ENCODE measurements around the gene GOLIM4.

Gene GOLIM4

GRCh38 chr3:168003911-168004310 is 91.8 kb downstream of the GOLIM4 start:
- Histone ChIP-seq H3K4me3 (ENCODE audit: insufficient read depth, low read depth, low read length, poor library complexity, severe bottlenecking) (no peak overlapping the region), H3K27ac (ENCODE audit: insufficient read depth, low read length, poor library complexity, severe bottlenecking) (no peak overlapping the region), H3K36me3 (ENCODE audit: control insufficient read depth, insufficient read depth, low read length) (no peaks in the 10 kb centered on the region), H3K27me3 (replicated peaks; ENCODE audit: control insufficient read depth, insufficient read depth, low read length, poor library complexity, severe bottlenecking) (no peaks in the 10 kb centered on the region), H3K9me3 (ENCODE audit: control insufficient read depth, low read length) (no peaks in the 10 kb centered on the region), H3K4me1 (ENCODE audit: control insufficient read depth, insufficient read depth, low read length, poor library complexity, severe bottlenecking) (no peaks in the 10 kb centered on the region)
- DNase-seq, result no peak

GRCh38 chr3:168002786-168003368 is 92.8 kb downstream of the GOLIM4 start:
- H3K36me3 ChIP-seq (ENCODE audit: control insufficient read depth, insufficient read depth, low read length), result no peaks in the 10 kb centered on the region
- no peaks in the 10 kb centered on the region for H3K27me3 ChIP-seq (replicated peaks; ENCODE audit: control insufficient read depth, insufficient read depth, low read length, poor library complexity, severe bottlenecking)
- H3K27ac ChIP-seq (ENCODE audit: insufficient read depth, low read length, poor library complexity, severe bottlenecking), result no peak overlapping the region
- H3K9me3 ChIP-seq (ENCODE audit: control insufficient read depth, low read length), result no peaks in the 10 kb centered on the region
- no peak overlapping the region for H3K4me3 ChIP-seq (ENCODE audit: insufficient read depth, low read depth, low read length, poor library complexity, severe bottlenecking)
- H3K4me1 ChIP-seq (ENCODE audit: control insufficient read depth, insufficient read depth, low read length, poor library complexity, severe bottlenecking), result no peaks in the 10 kb centered on the region
- no peak for DNase-seq

- Histone ChIP-seq H3K4me1 (ENCODE audit: control insufficient read depth, insufficient read depth, low read length, poor library complexity, severe bottlenecking) (no peaks in the 10 kb centered on the region), H3K9me3 (ENCODE audit: control insufficient read depth, low read length) (no peaks in the 10 kb centered on the region), H3K36me3 (ENCODE audit: control insufficient read depth, insufficient read depth, low read length) (no peaks in the 10 kb centered on the region), H3K27ac (ENCODE audit: insufficient read depth, low read length, poor library complexity, severe bottlenecking) (no peak overlapping the region), H3K27me3 (replicated peaks; ENCODE audit: control insufficient read depth, insufficient read depth, low read length, poor library complexity, severe bottlenecking) (no peaks in the 10 kb centered on the region), H3K4me3 (ENCODE audit: insufficient read depth, low read depth, low read length, poor library complexity, severe bottlenecking) (no peak overlapping the region)
- DNase-seq, result no peak
These were observed 94.5 kb downstream of the GOLIM4 start for GRCh38 chr3:168001244-168001643.

DNA sequence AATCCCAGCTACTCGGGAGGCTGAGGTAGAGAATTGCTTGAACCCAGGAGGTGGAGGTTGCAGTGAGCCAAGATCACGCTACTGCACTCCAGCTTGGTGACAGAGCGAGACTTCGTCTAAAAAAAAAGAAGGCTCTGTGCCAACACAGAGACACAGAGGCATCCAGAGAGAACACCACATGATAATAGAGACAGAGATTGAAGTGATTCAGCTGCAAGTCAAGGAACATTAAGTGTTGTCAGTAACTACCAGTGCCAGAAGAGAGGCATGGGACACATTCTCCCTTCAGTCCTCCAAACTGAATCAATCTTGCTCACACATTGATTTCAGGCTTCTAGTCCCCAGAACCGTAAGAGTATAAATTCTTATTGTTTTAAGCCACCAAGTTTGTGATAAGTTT is 97.5 kb downstream of the GOLIM4 start:
- H3K4me3 ChIP-seq (ENCODE audit: insufficient read depth, low read depth, low read length, poor library complexity, severe bottlenecking), result no peak overlapping the region
- H3K36me3 ChIP-seq (ENCODE audit: control insufficient read depth, insufficient read depth, low read length), result no peaks in the 10 kb centered on the region
- H3K27ac ChIP-seq (ENCODE audit: insufficient read depth, low read length, poor library complexity, severe bottlenecking), result no peak overlapping the region
- DNase-seq, result no peak
- H3K4me1 ChIP-seq (ENCODE audit: control insufficient read depth, insufficient read depth, low read length, poor library complexity, severe bottlenecking), result no peaks in the 10 kb centered on the region
- no peaks in the 10 kb centered on the region for H3K9me3 ChIP-seq (ENCODE audit: control insufficient read depth, low read length)
- no peaks in the 10 kb centered on the region for H3K27me3 ChIP-seq (replicated peaks; ENCODE audit: control insufficient read depth, insufficient read depth, low read length, poor library complexity, severe bottlenecking)

GRCh38 chr3:167996514-167996913 is 99.2 kb downstream of the GOLIM4 start:
- no peaks in the 10 kb centered on the region for H3K9me3 ChIP-seq (ENCODE audit: control insufficient read depth, low read length)
- H3K27me3 ChIP-seq (replicated peaks; ENCODE audit: control insufficient read depth, insufficient read depth, low read length, poor library complexity, severe bottlenecking), result no peaks in the 10 kb centered on the region
- H3K27ac ChIP-seq (ENCODE audit: insufficient read depth, low read length, poor library complexity, severe bottlenecking), result no peak overlapping the region
- no peak overlapping the region for H3K4me3 ChIP-seq (ENCODE audit: insufficient read depth, low read depth, low read length, poor library complexity, severe bottlenecking)
- no peaks in the 10 kb centered on the region for H3K4me1 ChIP-seq (ENCODE audit: control insufficient read depth, insufficient read depth, low read length, poor library complexity, severe bottlenecking)
- DNase-seq, result no peak
- H3K36me3 ChIP-seq (ENCODE audit: control insufficient read depth, insufficient read depth, low read length), result no peaks in the 10 kb centered on the region

DNA sequence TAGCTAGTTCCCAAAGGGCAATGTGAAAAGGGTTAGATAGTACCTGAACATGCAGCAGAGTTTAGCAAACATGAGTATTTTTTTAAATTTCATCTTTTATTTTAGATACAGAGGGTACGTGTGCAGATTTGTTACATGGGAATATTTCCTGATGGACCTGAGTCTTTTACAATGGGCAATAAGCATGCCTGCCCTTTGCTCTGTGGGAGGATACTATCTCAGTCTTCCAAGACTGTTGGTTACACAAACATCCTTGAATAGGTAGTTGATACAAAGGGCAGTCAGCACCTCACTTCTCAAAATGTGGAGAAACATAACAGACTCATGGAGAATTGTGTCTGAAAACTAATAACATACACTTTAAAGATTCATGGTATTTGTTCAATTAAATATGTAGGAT is 103.3 kb downstream of the GOLIM4 start:
- Histone ChIP-seq H3K27ac (ENCODE audit: insufficient read depth, low read length, poor library complexity, severe bottlenecking) (no peak overlapping the region), H3K27me3 (replicated peaks; ENCODE audit: control insufficient read depth, insufficient read depth, low read length, poor library complexity, severe bottlenecking) (no peaks in the 10 kb centered on the region), H3K4me3 (ENCODE audit: insufficient read depth, low read depth, low read length, poor library complexity, severe bottlenecking) (no peak overlapping the region), H3K36me3 (ENCODE audit: control insufficient read depth, insufficient read depth, low read length) (no peaks in the 10 kb centered on the region), H3K9me3 (ENCODE audit: control insufficient read depth, low read length) (no peaks in the 10 kb centered on the region), H3K4me1 (ENCODE audit: control insufficient read depth, insufficient read depth, low read length, poor library complexity, severe bottlenecking) (no peaks in the 10 kb centered on the region)
- no peak for DNase-seq

GRCh38 chr3:167991213-167991612 is 104.5 kb downstream of the GOLIM4 start:
- H3K4me1 ChIP-seq (ENCODE audit: control insufficient read depth, insufficient read depth, low read length, poor library complexity, severe bottlenecking), result no peaks in the 10 kb centered on the region
- no peak for DNase-seq

GRCh38 chr3:167989999-167990398 is 105.7 kb downstream of the GOLIM4 start:
- Histone ChIP-seq H3K27me3 (replicated peaks; ENCODE audit: control insufficient read depth, insufficient read depth, low read length, poor library complexity, severe bottlenecking) (no peaks in the 10 kb centered on the region), H3K9me3 (ENCODE audit: control insufficient read depth, low read length) (no peaks in the 10 kb centered on the region), H3K4me3 (ENCODE audit: insufficient read depth, low read depth, low read length, poor library complexity, severe bottlenecking) (no peak overlapping the region), H3K36me3 (ENCODE audit: control insufficient read depth, insufficient read depth, low read length) (no peaks in the 10 kb centered on the region), H3K4me1 (ENCODE audit: control insufficient read depth, insufficient read depth, low read length, poor library complexity, severe bottlenecking) (no peaks in the 10 kb centered on the region), H3K27ac (ENCODE audit: insufficient read depth, low read length, poor library complexity, severe bottlenecking) (no peak overlapping the region)
- no peak for DNase-seq

More at GRCh38 chr3:167991213-167991612, 104.5 kb downstream of the GOLIM4 start:
- H3K36me3 ChIP-seq (ENCODE audit: control insufficient read depth, insufficient read depth, low read length), result no peaks in the 10 kb centered on the region
- H3K9me3 ChIP-seq (ENCODE audit: control insufficient read depth, low read length), result no peaks in the 10 kb centered on the region
- no peak overlapping the region for H3K4me3 ChIP-seq (ENCODE audit: insufficient read depth, low read depth, low read length, poor library complexity, severe bottlenecking)
- H3K27ac ChIP-seq (ENCODE audit: insufficient read depth, low read length, poor library complexity, severe bottlenecking), result no peak overlapping the region
- no peaks in the 10 kb centered on the region for H3K27me3 ChIP-seq (replicated peaks; ENCODE audit: control insufficient read depth, insufficient read depth, low read length, poor library complexity, severe bottlenecking)

DNA sequence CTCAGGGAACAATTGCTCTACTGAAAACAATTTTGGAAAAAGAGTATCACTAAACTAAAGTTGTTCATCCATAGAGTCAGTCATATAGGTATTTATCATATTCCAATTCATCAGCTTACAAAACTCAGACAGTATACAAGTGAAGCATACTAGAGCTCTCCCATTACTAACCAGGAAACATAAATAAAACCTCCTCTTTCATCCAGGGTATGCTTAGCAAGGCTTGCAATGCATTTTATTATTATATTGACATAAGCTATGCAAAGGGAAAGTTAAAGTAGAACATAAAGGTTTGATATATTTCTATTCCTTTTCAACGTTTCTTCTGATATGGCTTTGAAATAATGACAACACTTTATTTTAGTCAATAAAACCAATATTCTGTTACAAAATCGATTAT is 106.7 kb downstream of the GOLIM4 start:
- DNase-seq, result no peak

GRCh38 chr3:167983583-167983982 is 112.1 kb downstream of the GOLIM4 start:
- no peak overlapping the region for H3K27ac ChIP-seq (ENCODE audit: insufficient read depth, low read length, poor library complexity, severe bottlenecking)
- no peaks in the 10 kb centered on the region for H3K9me3 ChIP-seq (ENCODE audit: control insufficient read depth, low read length)
- no peak for DNase-seq
- no peaks in the 10 kb centered on the region for H3K27me3 ChIP-seq (replicated peaks; ENCODE audit: control insufficient read depth, insufficient read depth, low read length, poor library complexity, severe bottlenecking)
- no peaks in the 10 kb centered on the region for H3K4me1 ChIP-seq (ENCODE audit: control insufficient read depth, insufficient read depth, low read length, poor library complexity, severe bottlenecking)
- H3K36me3 ChIP-seq (ENCODE audit: control insufficient read depth, insufficient read depth, low read length), result no peaks in the 10 kb centered on the region
- no peak overlapping the region for H3K4me3 ChIP-seq (ENCODE audit: insufficient read depth, low read depth, low read length, poor library complexity, severe bottlenecking)

More for the DNA sequence above, 106.7 kb downstream of the GOLIM4 start:
- H3K36me3 ChIP-seq (ENCODE audit: control insufficient read depth, insufficient read depth, low read length), result no peaks in the 10 kb centered on the region
- no peaks in the 10 kb centered on the region for H3K9me3 ChIP-seq (ENCODE audit: control insufficient read depth, low read length)
- H3K4me3 ChIP-seq (ENCODE audit: insufficient read depth, low read depth, low read length, poor library complexity, severe bottlenecking), result no peak overlapping the region
- H3K27ac ChIP-seq (ENCODE audit: insufficient read depth, low read length, poor library complexity, severe bottlenecking), result no peak overlapping the region
- H3K4me1 ChIP-seq (ENCODE audit: control insufficient read depth, insufficient read depth, low read length, poor library complexity, severe bottlenecking), result no peaks in the 10 kb centered on the region
- H3K27me3 ChIP-seq (replicated peaks; ENCODE audit: control insufficient read depth, insufficient read depth, low read length, poor library complexity, severe bottlenecking), result no peaks in the 10 kb centered on the region
